IPS DF 4.7 (cell line): ENCODE measurements around the gene DALRD3.

Experiments
- DNase-seq: peaks from one replicate; pipeline ENCODE4 v3.0.0-alpha.2; 2013; ENCODE audit warnings: low spot score; ENCODE audit errors: extremely low read depth

Gene DALRD3, protein sequence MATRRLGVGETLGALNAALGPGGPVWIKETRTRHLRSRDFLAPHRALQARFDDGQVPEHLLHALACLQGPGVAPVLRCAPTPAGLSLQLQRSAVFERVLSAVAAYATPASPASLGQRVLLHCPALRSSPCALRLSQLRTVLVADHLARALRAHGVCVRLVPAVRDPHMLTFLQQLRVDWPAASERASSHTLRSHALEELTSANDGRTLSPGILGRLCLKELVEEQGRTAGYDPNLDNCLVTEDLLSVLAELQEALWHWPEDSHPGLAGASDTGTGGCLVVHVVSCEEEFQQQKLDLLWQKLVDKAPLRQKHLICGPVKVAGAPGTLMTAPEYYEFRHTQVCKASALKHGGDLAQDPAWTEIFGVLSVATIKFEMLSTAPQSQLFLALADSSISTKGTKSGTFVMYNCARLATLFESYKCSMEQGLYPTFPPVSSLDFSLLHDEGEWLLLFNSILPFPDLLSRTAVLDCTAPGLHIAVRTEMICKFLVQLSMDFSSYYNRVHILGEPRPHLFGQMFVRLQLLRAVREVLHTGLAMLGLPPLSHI

DNA sequence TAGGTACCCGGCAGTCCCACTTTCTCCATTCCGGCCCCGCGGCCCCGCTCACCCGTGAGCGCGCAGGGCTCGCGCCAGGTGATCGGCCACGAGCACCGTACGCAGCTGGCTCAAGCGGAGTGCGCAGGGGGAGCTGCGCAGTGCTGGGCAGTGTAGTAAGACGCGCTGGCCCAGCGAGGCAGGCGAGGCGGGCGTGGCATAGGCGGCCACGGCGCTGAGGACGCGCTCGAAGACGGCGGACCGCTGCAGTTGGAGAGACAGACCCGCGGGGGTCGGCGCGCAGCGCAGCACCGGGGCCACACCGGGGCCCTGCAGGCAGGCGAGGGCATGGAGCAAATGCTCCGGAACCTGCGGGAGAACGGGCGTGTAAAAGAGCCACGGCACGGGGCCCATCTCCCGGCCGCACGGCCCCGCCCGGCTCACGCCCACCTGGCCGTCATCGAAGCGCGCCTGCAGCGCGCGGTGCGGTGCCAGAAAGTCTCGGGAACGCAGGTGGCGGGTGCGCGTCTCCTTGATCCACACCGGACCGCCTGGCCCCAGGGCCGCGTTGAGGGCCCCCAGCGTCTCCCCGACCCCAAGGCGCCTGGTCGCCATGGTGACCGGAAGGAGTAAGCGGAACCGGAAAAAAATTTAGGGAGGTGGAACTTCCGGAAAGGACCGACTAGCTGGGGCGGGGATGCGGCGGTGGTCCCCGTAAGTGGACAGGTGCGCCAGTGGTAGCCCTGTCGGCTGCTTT is at the start of gene DALRD3:
TSS of gene DALRD3 (minus strand) at position 610 of the 736 bp plus-strand sequence. CDS start at position 594, 16 bp downstream.
- no peak for DNase-seq

DNA sequence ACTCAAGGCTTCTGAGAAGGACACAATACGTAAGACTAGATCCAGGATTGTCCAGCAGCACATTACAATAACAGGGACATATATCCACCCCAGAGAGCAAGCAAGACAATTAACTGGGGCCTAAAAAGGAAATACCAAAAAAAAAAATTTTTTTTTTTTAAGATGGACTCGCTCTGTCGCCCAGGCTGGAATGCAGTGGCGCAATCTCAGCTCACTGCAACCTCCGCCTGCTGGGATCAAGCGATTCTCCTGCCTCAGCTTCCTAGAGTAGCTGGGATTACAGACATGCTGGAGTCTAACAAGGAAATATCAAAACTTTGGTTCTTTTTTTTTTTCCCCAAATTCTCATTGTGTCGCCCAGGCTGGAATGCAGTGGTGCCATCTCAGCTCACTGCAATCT is 39.6 kb upstream of the DALRD3 start:
- no peak for DNase-seq

DNA sequence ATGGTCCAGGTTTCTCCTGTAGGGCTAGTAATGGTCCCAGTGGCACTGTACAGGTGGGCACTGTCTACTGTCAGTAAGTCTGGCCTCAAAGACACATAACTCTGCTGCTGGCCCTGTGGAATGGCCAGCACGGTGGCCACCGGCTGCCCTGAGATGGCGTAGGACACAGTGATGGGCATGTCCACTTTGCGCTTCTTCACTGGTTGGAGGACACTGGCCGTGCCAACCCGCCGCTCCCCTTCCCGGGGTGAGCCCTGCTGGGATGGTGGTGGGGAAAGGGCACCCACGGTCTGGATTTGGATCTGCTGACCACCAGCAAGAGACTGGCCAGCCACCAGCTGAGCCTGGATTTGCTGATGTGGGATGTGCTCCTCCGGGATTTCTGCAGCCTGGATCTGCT is 38.9 kb upstream of the DALRD3 start:
- no peak for DNase-seq

DNA sequence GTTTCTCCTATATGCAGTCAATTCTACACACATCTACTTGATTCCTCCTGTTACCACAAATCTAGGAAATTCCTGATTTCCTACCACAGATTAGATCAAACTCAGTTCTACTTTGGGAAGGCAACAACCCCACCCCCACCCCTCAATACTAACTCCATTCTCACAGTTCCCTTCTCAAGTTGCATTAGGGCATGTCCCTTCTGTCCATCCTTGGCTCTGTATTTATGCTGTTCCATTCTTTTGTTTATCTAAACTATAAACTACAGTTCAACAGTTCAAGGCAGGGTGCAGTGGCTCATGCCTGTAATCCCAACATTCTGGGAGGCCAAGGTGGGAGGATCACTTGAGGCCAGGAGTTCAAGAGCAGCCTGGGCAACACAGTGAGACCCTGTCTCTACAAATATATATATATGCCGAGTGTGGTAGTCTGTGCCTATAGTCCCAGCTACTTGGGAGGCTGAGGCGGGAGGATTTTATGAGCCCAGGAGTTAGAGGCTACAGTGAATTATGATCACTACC is 36.0 kb upstream of the DALRD3 start:
- DNase-seq = no peak

DNA sequence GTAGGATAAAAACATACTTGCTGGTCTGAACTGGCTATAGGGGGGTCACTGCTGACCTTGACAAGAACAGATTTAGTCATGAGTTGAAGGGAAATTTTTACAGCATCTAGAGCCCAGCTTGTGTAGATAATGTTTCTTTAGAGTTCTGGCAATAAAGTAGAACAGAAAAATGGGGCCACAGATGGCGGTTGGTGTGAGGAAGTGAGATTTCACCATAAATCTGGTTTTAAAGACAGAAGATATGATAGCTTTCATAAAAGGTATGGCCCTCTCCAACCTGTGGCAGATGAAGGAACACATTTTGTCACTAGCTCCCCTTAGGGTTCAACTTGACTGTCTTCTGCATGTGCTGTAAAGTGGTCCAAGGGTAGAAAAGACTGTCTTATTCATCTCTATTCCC is 35.2 kb upstream of the DALRD3 start:
- DNase-seq = no peak

DNA sequence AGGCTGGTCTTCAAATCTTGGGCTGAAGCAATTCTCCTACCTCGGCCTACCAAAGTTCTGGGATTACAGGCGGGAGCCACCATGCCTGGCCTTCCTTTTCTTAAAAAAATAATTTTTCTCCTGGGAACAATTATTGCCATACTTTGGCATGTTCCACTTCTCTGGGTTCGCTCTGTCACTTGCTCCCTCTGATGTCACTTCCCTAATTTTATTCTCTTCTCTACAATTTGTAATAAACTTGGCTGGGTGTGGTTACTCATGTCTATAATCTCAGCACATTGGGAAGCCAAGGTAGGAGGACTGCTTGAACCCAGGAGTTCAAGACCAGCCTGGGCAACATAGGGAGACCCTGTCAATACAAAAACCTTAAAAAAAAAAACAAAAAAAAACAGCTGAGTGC is 16.9 kb upstream of the DALRD3 start:
- DNase-seq = no peak

DNA sequence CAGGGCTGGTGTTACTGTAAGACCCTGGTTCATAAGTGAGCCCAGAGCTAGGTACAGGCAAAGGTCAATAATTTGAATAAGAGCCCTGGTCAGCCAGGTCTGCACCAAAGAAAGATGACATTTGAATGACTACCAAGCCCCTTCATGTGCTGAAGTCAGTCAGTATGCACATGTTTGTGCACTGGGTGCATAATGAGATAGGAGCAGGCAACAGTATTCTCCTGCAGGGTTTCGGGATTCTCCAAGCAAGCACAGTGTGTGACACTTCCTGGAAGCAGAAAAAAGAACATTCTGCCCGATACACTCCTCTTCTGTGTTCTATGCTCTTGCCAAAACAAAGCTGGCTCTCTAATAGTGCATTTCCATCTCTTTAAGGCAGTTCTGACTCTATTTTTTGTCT is 16.3 kb upstream of the DALRD3 start:
- DNase-seq = no peak

DNA sequence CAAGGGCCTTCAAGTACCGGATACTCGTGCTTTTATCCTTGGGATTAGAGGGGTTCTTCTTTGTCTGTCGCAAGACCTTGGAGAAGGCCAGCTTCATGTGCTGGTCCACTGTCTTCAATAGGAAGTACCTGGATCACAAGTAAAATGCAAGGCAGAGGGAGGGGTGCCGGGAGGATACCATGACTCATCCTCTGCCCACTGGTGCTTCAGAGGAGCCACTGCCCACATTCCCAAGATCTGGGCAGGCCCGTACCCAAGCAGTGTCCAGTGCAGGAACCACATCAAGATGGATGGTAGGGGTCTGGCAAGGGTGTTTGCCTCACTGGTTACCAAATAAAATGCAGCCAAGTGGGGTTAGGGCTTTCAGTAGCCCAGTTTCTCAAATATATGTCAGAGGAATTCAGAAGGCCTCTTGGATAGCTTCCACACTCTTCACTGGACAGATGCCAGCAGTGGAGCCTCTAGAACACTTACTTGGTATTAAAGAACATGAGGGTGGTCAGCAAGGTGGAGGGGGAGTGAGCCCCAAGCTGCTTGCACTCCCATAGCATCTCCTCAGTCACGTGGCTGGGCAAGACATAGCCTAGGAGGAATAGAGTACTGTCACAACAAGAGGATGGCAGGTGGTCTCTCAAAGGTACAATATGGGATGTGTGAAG is 14.4 kb upstream of the DALRD3 start:
- no peak for DNase-seq

DNA sequence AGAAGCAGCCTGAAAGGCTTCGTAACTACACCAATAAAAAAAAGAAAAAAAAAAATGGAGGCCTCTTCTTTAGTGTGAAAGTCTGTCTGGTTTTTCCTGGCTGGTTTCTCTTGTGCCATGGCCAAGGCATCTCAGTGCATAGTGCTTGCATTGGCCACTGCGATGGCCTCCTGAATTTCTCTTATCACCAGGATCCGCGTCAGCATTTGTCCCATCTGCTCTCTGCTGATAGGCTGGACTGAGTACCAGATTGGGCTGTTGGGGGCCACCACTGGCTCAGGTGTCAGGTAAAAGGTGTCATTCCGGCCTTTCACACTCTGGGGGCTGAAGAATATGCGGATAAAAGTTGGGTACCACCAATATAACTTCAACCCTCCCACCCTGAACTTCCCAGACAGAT is 11.9 kb upstream of the DALRD3 start:
- no peak for DNase-seq

DNA sequence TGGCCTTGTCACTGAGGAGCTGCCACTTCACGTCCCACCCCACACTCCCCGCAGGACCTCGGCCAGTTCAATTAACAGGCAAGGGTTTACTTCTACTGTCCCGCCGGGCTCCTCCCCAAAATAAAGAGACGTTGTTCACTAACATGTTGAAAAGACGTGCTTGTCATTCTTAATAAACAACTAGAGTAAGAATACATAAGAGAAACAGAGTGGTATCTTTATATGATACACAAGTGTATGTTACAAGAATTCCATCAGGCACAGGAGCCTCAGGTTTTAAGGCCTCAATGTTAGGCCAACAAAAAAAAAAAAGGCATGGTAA is 11.1 kb upstream of the DALRD3 start:
- no peak for DNase-seq

DNA sequence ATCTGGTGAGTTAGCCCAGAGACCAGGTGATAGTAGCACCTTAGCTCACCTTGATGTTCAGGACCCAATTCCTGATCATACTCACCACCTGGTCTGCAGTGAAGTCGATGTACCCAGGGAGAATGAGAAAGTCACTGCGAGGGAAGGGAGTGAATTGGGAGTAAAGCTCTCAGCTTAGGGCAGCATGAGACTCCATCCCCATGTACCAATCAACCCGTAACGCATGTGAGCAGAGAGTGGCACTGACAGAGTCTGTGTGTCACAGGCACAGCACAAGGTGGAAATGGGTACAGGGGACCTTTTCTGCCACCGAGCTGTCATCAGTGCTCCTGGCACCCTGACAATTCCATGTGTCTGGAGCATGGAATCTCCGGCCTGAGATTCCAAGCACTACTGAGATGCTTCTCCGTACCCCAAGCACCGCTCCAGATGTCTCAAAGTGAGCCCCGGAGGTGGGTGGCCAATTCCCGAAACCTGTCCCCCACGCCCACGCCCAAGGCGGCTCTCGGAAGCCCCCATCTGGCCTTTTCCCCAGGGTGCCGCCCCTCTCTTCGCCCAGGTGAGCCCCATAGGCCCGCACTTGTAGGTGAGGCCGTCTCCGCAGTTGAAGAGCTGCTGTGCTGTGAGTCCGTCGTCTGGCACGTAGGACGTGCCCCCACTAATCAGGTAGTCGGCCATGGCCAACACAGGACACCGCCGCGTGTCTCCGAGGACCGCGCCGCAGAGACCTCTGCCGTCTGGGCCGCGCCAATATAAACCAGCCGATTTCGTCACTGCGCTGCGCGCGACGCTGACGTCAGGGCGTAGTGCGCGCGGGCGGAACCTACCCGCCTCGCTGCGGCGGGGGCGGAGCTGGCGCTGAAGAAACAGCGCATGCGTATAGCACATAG is 10.5 kb upstream of the DALRD3 start, which contains the start of gene IMPDH2:
TSS of gene IMPDH2 (minus strand) at position 726 of the 890 bp plus-strand sequence. CDS start at position 678, 48 bp downstream.
- DNase-seq = no peak

DNA sequence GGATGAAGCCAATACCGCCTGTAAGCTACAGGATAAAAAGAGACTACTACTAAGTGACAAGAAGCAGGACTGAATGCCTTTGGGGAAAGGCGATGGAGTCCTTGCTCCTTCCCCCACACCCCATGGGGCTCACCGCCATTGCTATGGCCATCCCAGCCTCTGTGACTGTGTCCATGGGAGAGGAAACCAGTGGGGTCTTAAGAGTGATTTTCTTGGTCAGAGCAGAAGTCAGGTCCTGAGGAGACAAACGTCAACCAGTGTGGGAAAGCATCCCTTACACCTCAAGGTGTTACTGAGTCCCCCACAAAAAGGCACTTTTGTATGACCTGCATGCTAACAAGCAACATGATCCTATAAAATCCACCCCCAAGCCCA is 9.9 kb upstream of the DALRD3 start:
- DNase-seq = no peak

DNA sequence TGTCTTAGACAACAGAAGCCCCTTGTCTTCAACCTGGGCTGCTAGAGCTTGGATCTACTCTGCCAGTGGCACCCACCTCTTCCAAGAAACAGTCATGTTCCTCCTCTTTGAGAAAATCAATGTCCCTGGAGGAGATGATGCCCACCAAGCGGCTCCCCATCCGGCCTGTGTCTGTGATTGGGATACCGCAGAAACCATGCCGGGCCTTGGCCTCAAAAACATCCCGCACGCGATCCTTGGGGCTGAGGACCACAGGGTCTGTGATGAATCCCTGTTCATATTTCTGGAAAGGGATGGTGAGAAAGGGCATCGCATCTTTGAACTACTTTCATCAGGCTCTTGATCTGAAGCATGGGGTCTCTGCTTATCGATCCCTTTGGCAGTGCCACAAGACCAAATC is 9.3 kb upstream of the DALRD3 start:
- DNase-seq = no peak

DNA sequence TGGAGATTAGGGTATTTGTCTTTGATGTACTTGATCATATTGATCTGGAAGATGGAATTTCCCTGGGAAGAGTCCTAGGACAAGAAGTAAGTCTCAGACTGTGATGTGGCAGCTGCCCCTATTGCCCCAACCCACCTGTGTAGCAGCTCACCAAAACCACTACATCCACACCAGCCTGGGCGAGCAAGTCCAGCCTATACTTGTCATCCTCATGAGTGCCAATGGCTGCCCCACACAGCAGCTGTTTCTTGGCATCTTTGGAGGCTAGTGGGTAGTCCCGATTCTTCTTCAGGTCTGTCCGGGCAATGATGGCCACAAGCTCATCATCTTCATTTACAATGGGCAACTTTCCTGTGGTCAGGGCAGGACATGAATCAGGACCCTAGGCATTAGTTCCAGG is 8.2 kb upstream of the DALRD3 start:
- DNase-seq = no peak

DNA sequence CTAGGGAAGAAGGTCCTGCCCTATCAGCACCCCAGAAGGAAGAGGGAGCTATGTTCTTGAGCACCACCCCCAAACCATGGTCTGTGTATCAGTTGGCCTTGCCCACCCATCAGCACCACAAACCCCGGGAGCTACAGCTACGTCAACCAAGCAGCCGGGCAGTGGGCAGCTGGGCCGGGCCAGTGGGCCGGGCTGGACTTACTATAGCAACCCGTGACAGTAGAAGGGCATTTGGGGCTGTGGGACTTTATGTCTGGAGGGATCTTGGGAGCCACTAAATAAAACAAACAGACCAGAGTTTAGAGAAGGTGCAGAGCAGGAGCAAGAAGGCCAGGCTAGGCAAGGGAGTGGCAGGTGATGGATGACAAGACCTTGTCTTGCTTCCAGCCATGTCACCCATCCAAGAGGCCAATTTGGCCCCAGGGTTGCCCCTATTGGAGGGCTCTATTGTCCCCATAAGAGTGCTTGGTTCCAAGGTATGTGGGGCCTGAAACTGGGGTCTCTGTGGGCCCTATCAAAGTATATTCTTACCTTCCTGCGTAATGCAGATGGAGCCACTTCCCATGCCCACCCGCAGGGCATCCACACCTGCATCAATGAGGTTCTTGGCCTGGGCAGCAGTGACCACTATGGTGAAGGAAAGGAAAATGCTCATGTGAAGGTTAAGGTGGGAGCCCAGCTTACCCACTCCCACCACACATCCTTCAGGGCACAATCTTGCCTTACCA is 7.6 kb upstream of the DALRD3 start:
- DNase-seq = no peak

DNA sequence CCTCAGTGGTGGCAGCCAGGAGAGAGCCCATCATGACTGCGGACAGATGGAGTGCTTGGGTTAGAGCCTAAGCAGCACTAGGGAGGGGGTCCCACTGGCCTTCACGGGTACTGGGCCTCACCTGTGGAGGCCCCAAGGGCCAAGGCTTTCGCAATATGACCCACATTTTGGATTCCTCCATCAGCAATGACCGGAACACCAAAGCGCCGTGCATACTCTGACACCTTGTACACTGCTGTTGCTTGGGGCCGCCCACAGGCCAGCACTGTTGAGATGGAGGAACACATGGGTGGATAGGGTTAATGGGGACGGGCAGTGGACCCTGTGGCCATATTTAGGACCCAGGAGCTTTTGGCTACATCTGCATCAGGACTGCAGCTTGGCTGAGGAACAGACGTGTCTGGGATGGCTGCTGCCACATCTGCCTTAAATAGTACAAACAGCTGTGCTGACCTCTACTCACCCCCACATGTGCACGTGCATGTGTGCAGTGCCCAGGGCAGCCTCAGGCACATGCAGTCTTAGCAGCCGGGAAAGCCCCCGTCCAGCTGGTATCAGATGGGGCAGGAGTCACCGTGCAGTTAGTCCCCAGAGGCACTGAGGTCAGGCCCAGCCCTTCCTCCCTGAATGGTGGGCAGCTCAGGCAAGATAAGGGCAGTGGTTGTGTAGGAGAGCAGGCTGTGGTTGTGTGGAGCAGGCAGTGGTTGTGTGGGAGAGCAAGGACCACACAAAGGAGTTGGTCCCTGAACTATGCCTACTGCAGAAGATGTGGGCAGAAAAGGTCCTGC is 6.8 kb upstream of the DALRD3 start:
- no peak for DNase-seq

DNA sequence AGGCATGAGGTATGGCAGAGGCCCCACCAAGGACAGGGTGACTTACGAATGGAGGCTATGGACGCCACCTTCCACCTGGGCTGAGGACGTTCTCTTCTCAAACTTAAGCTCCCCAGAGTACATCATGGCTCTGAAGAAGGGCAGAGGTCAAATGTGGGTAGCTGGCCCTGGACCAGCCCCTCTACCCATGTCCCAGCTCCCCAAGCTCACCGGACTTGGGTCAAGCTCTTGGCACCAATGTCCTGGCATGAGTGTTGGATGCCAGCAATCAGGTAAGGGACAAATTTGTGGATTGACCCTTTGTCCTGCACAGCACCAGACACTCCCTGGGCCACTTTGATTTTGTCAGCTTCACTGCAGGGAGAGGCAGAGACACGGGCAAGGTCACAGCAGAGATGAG is 6.1 kb upstream of the DALRD3 start:
- DNase-seq = no peak

DNA sequence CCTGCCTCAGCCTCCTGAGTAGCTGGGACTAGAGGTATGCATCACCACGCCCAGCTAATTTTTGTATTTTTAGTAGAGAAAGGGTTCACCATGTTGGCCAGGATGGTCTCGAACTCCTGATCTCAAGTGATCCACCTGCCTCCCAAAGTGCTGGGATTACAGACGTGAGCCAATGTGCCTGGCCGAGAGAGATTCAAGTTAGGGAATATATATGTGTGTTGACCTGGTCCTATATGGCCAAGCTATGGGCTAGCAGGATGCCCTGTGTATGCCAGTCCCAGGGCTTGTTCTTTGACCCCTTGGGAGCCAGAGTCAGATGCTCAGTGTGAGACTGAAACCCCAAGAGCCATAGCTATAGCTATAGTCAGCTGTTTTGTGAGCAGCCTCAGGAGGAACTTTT is 5.4 kb upstream of the DALRD3 start:
- DNase-seq = no peak

DNA sequence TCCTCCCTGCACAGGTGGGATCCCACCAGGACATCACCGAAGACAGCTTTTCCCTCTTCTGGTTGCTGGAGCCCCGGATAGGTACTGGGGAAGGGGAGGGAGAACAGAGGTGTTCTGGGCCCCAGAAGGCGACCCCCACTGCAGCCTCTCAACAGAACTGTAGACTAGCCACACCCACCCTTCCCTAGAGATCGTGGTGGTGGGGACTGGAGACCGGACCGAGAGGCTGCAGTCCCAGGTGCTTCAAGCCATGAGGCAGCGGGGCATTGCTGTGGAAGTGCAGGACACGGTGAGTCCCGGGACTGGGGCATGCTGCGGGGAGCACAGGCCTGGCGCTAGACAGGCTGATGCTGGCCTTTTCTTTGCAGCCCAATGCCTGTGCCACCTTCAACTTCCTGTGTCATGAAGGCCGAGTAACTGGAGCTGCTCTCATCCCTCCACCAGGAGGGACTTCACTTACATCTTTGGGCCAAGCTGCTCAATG is 4.3 kb upstream of the DALRD3 start:
- no peak for DNase-seq
